Astrocyte (in vitro differentiated cells and primary cell): ENCODE data around the gene HSD17B8. TPM values are rescaled to one million over a fixed set of nuclear protein-coding genes. Genes with fewer than 3 reads are reported as not detected.

Source experiments
- DNase-seq: peaks from one replicate; pipeline ENCODE4 v3.0.0-alpha.2; 2010; ENCODE audit warnings: low read depth
- FAIRE-seq: peaks from 2 replicates; lab custom pipeline; 2011; peaks lifted over from hg19 to GRCh38; lab: Jason Lieb, UNC
- H2AFZ ChIP-seq: 2 replicates; pipeline ENCODE4 v1.6.0; 2012; ENCODE audit warnings: low read depth, low read length, inconsistent platforms
- H3K27ac ChIP-seq: 2 replicates; pipeline ENCODE4 v1.5.1; 2011; ENCODE audit warnings: low read depth, low read length, inconsistent platforms
- H3K27me3 ChIP-seq: 2 replicates; pipeline ENCODE4 v1.6.0; 2011; ENCODE audit warnings: low read length, inconsistent platforms; ENCODE audit not compliant: insufficient read depth
- H3K36me3 ChIP-seq: 2 replicates; pipeline ENCODE4 v1.5.1; 2011; ENCODE audit warnings: low read length, inconsistent platforms; ENCODE audit not compliant: insufficient read depth
- H3K4me1 ChIP-seq: 2 replicates; pipeline ENCODE4 v1.5.1; 2011; ENCODE audit warnings: low read length, inconsistent platforms; ENCODE audit not compliant: insufficient read depth
- H3K4me2 ChIP-seq: 2 replicates; pipeline ENCODE4 v1.6.0; 2012; ENCODE audit warnings: low read length, inconsistent platforms
- H3K4me3 ChIP-seq: 2 replicates; pipeline ENCODE4 v1.5.1; 2011; ENCODE audit warnings: low read depth, mild to moderate bottlenecking, low read length, inconsistent platforms; ENCODE audit not compliant: insufficient read depth
- H3K79me2 ChIP-seq: 2 replicates; pipeline ENCODE4 v1.6.0; 2012; ENCODE audit warnings: mild to moderate bottlenecking, low read length, inconsistent platforms; ENCODE audit not compliant: insufficient read depth
- H3K9ac ChIP-seq: 2 replicates; pipeline ENCODE4 v1.6.0; 2012; ENCODE audit warnings: mild to moderate bottlenecking, low read length, inconsistent platforms
- H3K9me3 ChIP-seq: 2 replicates; pipeline ENCODE4 v1.5.1; 2012; ENCODE audit warnings: low read depth, mild to moderate bottlenecking, low read length, inconsistent platforms; ENCODE audit not compliant: insufficient read depth
- H4K20me1 ChIP-seq: 2 replicates; pipeline ENCODE4 v1.6.0; 2012; ENCODE audit warnings: low read length, inconsistent platforms; ENCODE audit not compliant: insufficient read depth
- H3K27ac Mint-ChIP-seq: one replicate; pipeline ENCODE4 v1.8.0; 2021; ENCODE audit warnings: mild to moderate bottlenecking, mixed read lengths; ENCODE audit not compliant: unreplicated experiment
- H3K27me3 Mint-ChIP-seq: one replicate; pipeline ENCODE4 v1.8.0; 2021; ENCODE audit warnings: low read depth, mixed read lengths; ENCODE audit not compliant: unreplicated experiment
- H3K36me3 Mint-ChIP-seq: one replicate; pipeline ENCODE4 v1.8.0; 2021; ENCODE audit warnings: low read depth, mixed read lengths; ENCODE audit not compliant: unreplicated experiment
- H3K4me1 Mint-ChIP-seq: one replicate; pipeline ENCODE4 v1.8.0; 2021; ENCODE audit warnings: low read depth, mixed read lengths; ENCODE audit not compliant: unreplicated experiment
- H3K4me3 Mint-ChIP-seq: one replicate; pipeline ENCODE4 v1.8.0; 2021; ENCODE audit warnings: mild to moderate bottlenecking, moderate library complexity, mixed read lengths; ENCODE audit not compliant: unreplicated experiment
- H3K9me3 Mint-ChIP-seq: one replicate; pipeline ENCODE4 v1.8.0; 2021; ENCODE audit warnings: mild to moderate bottlenecking, mixed read lengths; ENCODE audit not compliant: unreplicated experiment
- CTCF ChIP-seq: IDR thresholded peaks from 2 replicates; pipeline ENCODE4 v1.5.1; 2011; ENCODE audit warnings: low read depth, mild to moderate bottlenecking, inconsistent platforms, low read length, moderate library complexity; ENCODE audit not compliant: insufficient read depth
- EZH2 ChIP-seq: IDR thresholded peaks from 2 replicates; pipeline ENCODE4 v1.6.1; 2012; ENCODE audit warnings: mild to moderate bottlenecking, low read length, inconsistent platforms; ENCODE audit not compliant: insufficient read depth
- total RNA-seq: library from RNA; stranded (reverse); gene quantifications from 2 replicates; pipeline ENCODE4 v1.2.1, GENCODE V29; 2021

The HSD17B8 gene
- total RNA-seq, 1 donor from 2014 or later: 2.1 TPM

DNA sequence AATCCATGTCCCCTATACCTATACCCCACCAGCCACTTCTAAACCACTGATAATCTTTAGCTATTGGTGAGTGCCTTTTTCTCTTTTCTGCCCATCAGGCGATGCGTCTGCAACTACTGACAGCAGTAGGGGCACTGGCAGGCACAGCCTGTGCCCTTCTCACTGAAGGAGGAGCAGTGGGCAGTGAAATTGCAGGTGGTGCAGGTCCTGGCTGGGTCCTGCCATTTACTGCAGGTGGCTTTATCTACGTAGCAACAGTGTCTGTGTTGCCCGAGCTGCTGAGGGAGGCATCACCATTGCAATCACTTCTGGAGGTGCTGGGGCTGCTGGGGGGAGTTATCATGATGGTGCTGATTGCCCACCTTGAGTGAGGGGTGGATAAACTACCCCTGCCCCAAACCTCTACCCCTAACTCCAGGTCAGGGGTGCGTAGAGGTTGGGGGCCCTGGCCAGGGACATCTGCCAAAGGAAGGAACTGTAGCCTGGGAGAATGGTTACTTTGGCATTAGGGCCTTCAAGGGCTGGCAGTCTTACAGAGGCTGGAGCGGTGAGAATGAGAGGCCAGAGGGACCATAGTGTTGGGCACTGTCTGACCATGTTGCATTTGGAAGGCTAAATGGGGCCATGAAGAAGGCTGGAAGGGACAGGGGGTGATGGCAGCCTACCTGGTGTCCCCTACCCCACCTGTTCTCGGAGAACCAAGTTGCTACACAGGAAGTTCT is 851 bp upstream of the HSD17B8 start:
- H3K27ac Mint-ChIP-seq: peak overlapping the region; percentile 80
- peaks cover 5% of the 10 kb centered on the region for H3K9me3 Mint-ChIP-seq
- peak overlapping the region; percentile 100 for H3K9ac ChIP-seq
- no peak overlapping the region for H3K4me3 ChIP-seq
- FAIRE-seq: no peak
- no peaks in the 10 kb centered on the region for H3K9me3 ChIP-seq
- no peak for DNase-seq
- H3K27me3 ChIP-seq: no peaks in the 10 kb centered on the region
- H3K4me2 ChIP-seq: peak overlapping the region; percentile 96
- H3K36me3 ChIP-seq: peaks cover 25% of the 10 kb centered on the region
- H3K27ac ChIP-seq: peak overlapping the region; percentile 96
- peaks cover 48% of the 10 kb centered on the region for H3K4me1 Mint-ChIP-seq
- H3K79me2 ChIP-seq: peaks cover 63% of the 10 kb centered on the region
- H4K20me1 ChIP-seq: peaks cover 42% of the 10 kb centered on the region
- H3K4me1 ChIP-seq: peaks cover 64% of the 10 kb centered on the region
- H3K4me3 Mint-ChIP-seq: peak overlapping the region; percentile 99
- H2AFZ ChIP-seq: no peak overlapping the region
- H3K27me3 Mint-ChIP-seq: no peaks in the 10 kb centered on the region
- H3K36me3 Mint-ChIP-seq: peaks cover 24% of the 10 kb centered on the region
- TF ChIP-seq CTCF (no peak), EZH2 (no peak)

GRCh38 chr6:33204165-33204414 is 365 bp upstream of the HSD17B8 start:
- Histone ChIP-seq H3K27me3 (no peaks in the 10 kb centered on the region), H3K27ac (peak overlapping the region; percentile 96), H3K4me2 (peak overlapping the region; percentile 96), H2AFZ (no peak overlapping the region), H3K79me2 (peaks cover 64% of the 10 kb centered on the region), H3K4me3 (no peak overlapping the region), H3K36me3 (peaks cover 25% of the 10 kb centered on the region), H3K4me1 (peaks cover 63% of the 10 kb centered on the region), H3K9me3 (no peaks in the 10 kb centered on the region), H4K20me1 (peaks cover 42% of the 10 kb centered on the region), H3K9ac (peak overlapping the region; percentile 100)
- no peak for FAIRE-seq
- Mint-ChIP-seq H3K36me3 (peaks cover 24% of the 10 kb centered on the region), H3K4me1 (peaks cover 47% of the 10 kb centered on the region), H3K9me3 (peaks cover 5% of the 10 kb centered on the region), H3K27me3 (no peaks in the 10 kb centered on the region), H3K4me3 (peak overlapping the region; percentile 99), H3K27ac (peak overlapping the region; percentile 80)
- no peak for DNase-seq
- TF ChIP-seq EZH2 (no peak), CTCF (no peak)
